Measurements from ENCODE around the gene IGLL1.
"Not testable (repeated sequence)": the region's sequence is repeated elsewhere in the genome, so short reads cannot be mapped to it uniquely, and the experiment has no call there.

GRCh38 chr22:23627401-23628055 lies 47.4 kb upstream of the IGLL1 start:
- TF ChIP-seq CTCF (IDR thresholded peaks at IDR 0.05): peak in 2 of 6 experiments; percentile 8 to 15
- not testable (repeated sequence) for TF ChIP-seq POLR2A (IDR thresholded peaks at IDR 0.05)

All from thyroid gland (tissue), 4 donors.